Measurements from ENCODE around the gene RPS26. TPM values are rescaled to one million over a fixed set of nuclear protein-coding genes. Genes with fewer than 3 reads are reported as not detected.

Gene RPS26
- 10 to 100 TPM; 48.8 to 59.9 TPM for total RNA-seq
- 1,127 TPM for polyA plus RNA-seq

GRCh38 chr12:56041552-56042429, at the start of gene RPS26:
TSS of gene RPS26 (plus strand) at chr12:56041918. CDS start at chr12:56042167, 249 bp downstream.
- peak; percentile 85 to 96 (median 93) for DNase-seq
- Mint-ChIP-seq H3K4me1 (peaks cover 42 to 54% (median 42%) of the 10 kb centered on the region in 3 donors), H3K4me3 (peak within 1 kb of the TSS; percentile 94 to 100 (median 98)), H3K27ac (peak within 1 kb of the TSS; percentile 94 to 100 (median 98)), H3K27me3 (peaks cover 0 to 5% of the 10 kb centered on the region in 2 donors), H3K9me3 (no peaks in the 10 kb centered on the region), H3K36me3 (peaks cover 8 to 40% (median 16%) of the 10 kb centered on the region in 3 donors)
- Histone ChIP-seq H3K27ac (ENCODE audit: low read depth, low read length) (peak within 1 kb of the TSS; percentile 83), H3K27me3 (ENCODE audit: insufficient read depth, low read length, poor library complexity, severe bottlenecking) (no peaks in the 10 kb centered on the region), H3K4me3 (ENCODE audit: low read length) (peak within 1 kb of the TSS; percentile 92), H3K36me3 (ENCODE audit: insufficient read depth, low read length) (peaks cover 27% of the 10 kb centered on the region), H3K9me3 (ENCODE audit: low read length) (no peaks in the 10 kb centered on the region), H3K4me1 (ENCODE audit: insufficient read depth, low read length) (peaks cover 29% of the 10 kb centered on the region)
- ChIA-PET POLR2A (interaction anchor here (0.6 to 1.0 kb wide), 2 partner anchors 44 to 110 kb away, joined by 3 to 4 read pairs; partner anchors contain the start of gene MYL6B), CTCF (interaction anchor here (0.7 to 1.8 kb wide), 2 partner anchors 76 to 109 kb away, joined by 3 to 5 read pairs; partner anchors contain the start of gene ZC3H10)

- H3K4me3 Mint-ChIP-seq, result no peak overlapping the region
- H3K4me1 Mint-ChIP-seq, result peaks cover 7 to 14% (median 9%) of the 10 kb centered on the region in 3 donors
- peaks cover 46% of the 10 kb centered on the region for H3K36me3 ChIP-seq (ENCODE audit: insufficient read depth, low read length)
- H3K27me3 Mint-ChIP-seq, result no peaks in the 10 kb centered on the region
- CTCF ChIA-PET, result interaction anchor here (0.8 to 1.5 kb wide), 3 partner anchors 13 to 255 kb away, joined by 3 to 6 read pairs (median 3); partner anchors contain the start of gene ZC3H10
- no peaks in the 10 kb centered on the region for H3K9me3 ChIP-seq (ENCODE audit: low read length)
- POLR2A ChIA-PET, result interaction anchor here (0.6 kb wide), 1 partner anchor 44 kb away, joined by 3 read pairs; no protein-coding TSS in a partner anchor
- H3K27ac Mint-ChIP-seq, result peak overlapping the region in 3 of 8 donors; percentile 34 to 69 (median 42)
- no peak overlapping the region for H3K4me3 ChIP-seq (ENCODE audit: low read length)
- peaks cover 5% of the 10 kb centered on the region for H3K4me1 ChIP-seq (ENCODE audit: insufficient read depth, low read length)
- no peaks in the 10 kb centered on the region for H3K27me3 ChIP-seq (ENCODE audit: insufficient read depth, low read length, poor library complexity, severe bottlenecking)
- peaks cover 0 to 61% (median 20%) of the 10 kb centered on the region in 3 donors for H3K36me3 Mint-ChIP-seq
- no peak for DNase-seq
- H3K27ac ChIP-seq (ENCODE audit: low read depth, low read length), result no peak overlapping the region
- no peaks in the 10 kb centered on the region for H3K9me3 Mint-ChIP-seq
These were observed 48.4 kb upstream of the RPS26 start for GRCh38 chr12:55993230-55993853.

- H3K27ac Mint-ChIP-seq, result peak overlapping the region in 1 of 8 donors; percentile 26
These were observed 46.4 kb upstream of the RPS26 start for GRCh38 chr12:55995366-55995765.

GRCh38 chr12:55996201-55996714, 45.5 kb upstream of the RPS26 start:
- Histone ChIP-seq H3K36me3 (ENCODE audit: insufficient read depth, low read length) (peaks cover 27% of the 10 kb centered on the region), H3K4me3 (ENCODE audit: low read length) (no peak overlapping the region), H3K27me3 (ENCODE audit: insufficient read depth, low read length, poor library complexity, severe bottlenecking) (no peaks in the 10 kb centered on the region), H3K27ac (ENCODE audit: low read depth, low read length) (no peak overlapping the region), H3K9me3 (ENCODE audit: low read length) (no peaks in the 10 kb centered on the region), H3K4me1 (ENCODE audit: insufficient read depth, low read length) (peaks cover 5% of the 10 kb centered on the region)
- ChIA-PET CTCF (interaction anchor here (0.6 to 4.7 kb wide), 30 partner anchors 11 to 257 kb away, joined by 3 to 22 read pairs (median 4); partner anchors contain the start of genes DNAJC14, PA2G4, RAB5B and RNF41), POLR2A (interaction anchor here (0.8 kb wide), 1 partner anchor 10 kb away, joined by 3 read pairs; no protein-coding TSS in a partner anchor)
- peak overlapping the region in 5 of 8 donors; percentile 29 to 83 (median 78) for H3K27ac Mint-ChIP-seq
- H3K27me3 Mint-ChIP-seq, result peaks cover 0 to 5% of the 10 kb centered on the region in 2 donors
- peaks cover 11 to 14% (median 13%) of the 10 kb centered on the region in 3 donors for H3K4me1 Mint-ChIP-seq
- peak; percentile 43 to 74 (median 60) for DNase-seq
- H3K36me3 Mint-ChIP-seq, result peaks cover 0 to 35% (median 13%) of the 10 kb centered on the region in 3 donors
- no peaks in the 10 kb centered on the region for H3K9me3 Mint-ChIP-seq
- peak overlapping the region in 1 of 7 donors; percentile 37 for H3K4me3 Mint-ChIP-seq

More at GRCh38 chr12:55995366-55995765, 46.4 kb upstream of the RPS26 start:
- Mint-ChIP-seq H3K27me3 (peaks cover 0 to 5% of the 10 kb centered on the region in 2 donors), H3K4me1 (peaks cover 11 to 14% (median 13%) of the 10 kb centered on the region in 3 donors), H3K9me3 (no peaks in the 10 kb centered on the region), H3K4me3 (no peak overlapping the region), H3K36me3 (peaks cover 0 to 44% (median 18%) of the 10 kb centered on the region in 3 donors)
- DNase-seq, result no peak
- Histone ChIP-seq H3K36me3 (ENCODE audit: insufficient read depth, low read length) (peaks cover 36% of the 10 kb centered on the region), H3K27me3 (ENCODE audit: insufficient read depth, low read length, poor library complexity, severe bottlenecking) (no peaks in the 10 kb centered on the region), H3K9me3 (ENCODE audit: low read length) (no peaks in the 10 kb centered on the region), H3K4me1 (ENCODE audit: insufficient read depth, low read length) (peaks cover 5% of the 10 kb centered on the region), H3K4me3 (ENCODE audit: low read length) (no peak overlapping the region), H3K27ac (ENCODE audit: low read depth, low read length) (no peak overlapping the region)
- ChIA-PET POLR2A (interaction anchor here (0.8 kb wide), 1 partner anchor 11 kb away, joined by 3 read pairs; no protein-coding TSS in a partner anchor), CTCF (interaction anchor here (0.6 to 4.7 kb wide), 22 partner anchors 10 to 256 kb away, joined by 3 to 22 read pairs (median 4); partner anchors contain the start of genes DNAJC14, PA2G4 and RAB5B)

- Mint-ChIP-seq H3K27ac (peak within 1 kb of the TSS in 5 of 8 donors; percentile 29 to 82 (median 58)), H3K9me3 (no peaks in the 10 kb centered on the region), H3K4me3 (peak within 1 kb of the TSS in 3 of 7 donors; percentile 37 to 69 (median 44)), H3K4me1 (peaks cover 11 to 14% (median 13%) of the 10 kb centered on the region in 3 donors), H3K27me3 (peaks cover 0 to 5% of the 10 kb centered on the region in 2 donors), H3K36me3 (peaks cover 0 to 28% (median 11%) of the 10 kb centered on the region in 3 donors)
- Histone ChIP-seq H3K9me3 (ENCODE audit: low read length) (no peaks in the 10 kb centered on the region), H3K27ac (ENCODE audit: low read depth, low read length) (peak within 1 kb of the TSS; percentile 68), H3K36me3 (ENCODE audit: insufficient read depth, low read length) (peaks cover 23% of the 10 kb centered on the region), H3K4me3 (ENCODE audit: low read length) (peak within 1 kb of the TSS; percentile 17), H3K4me1 (ENCODE audit: insufficient read depth, low read length) (peaks cover 5% of the 10 kb centered on the region), H3K27me3 (ENCODE audit: insufficient read depth, low read length, poor library complexity, severe bottlenecking) (no peaks in the 10 kb centered on the region)
- CTCF ChIA-PET, result interaction anchor here (0.7 to 4.7 kb wide), 19 partner anchors 9 to 255 kb away, joined by 3 to 22 read pairs (median 4); partner anchors contain the start of genes RAB5B and RNF41
- POLR2A ChIA-PET, result interaction anchor here (0.7 to 0.9 kb wide), 2 partner anchors 44 to 114 kb away, joined by 3 read pairs; no protein-coding TSS in a partner anchor
- no peak for DNase-seq
These were observed 44.8 kb upstream of the RPS26 start, which contains the start of gene SUOX for GRCh38 chr12:55996715-55997534. TSS of gene SUOX (plus strand) at chr12:55997276. CDS start at chr12:56002222, 4,946 bp downstream.

GRCh38 chr12:55997535-55997859, 44.2 kb upstream of the RPS26 start:
- Histone ChIP-seq H3K9me3 (ENCODE audit: low read length) (no peaks in the 10 kb centered on the region), H3K27ac (ENCODE audit: low read depth, low read length) (peak overlapping the region; percentile 68), H3K4me1 (ENCODE audit: insufficient read depth, low read length) (peaks cover 5% of the 10 kb centered on the region), H3K36me3 (ENCODE audit: insufficient read depth, low read length) (peaks cover 17% of the 10 kb centered on the region), H3K27me3 (ENCODE audit: insufficient read depth, low read length, poor library complexity, severe bottlenecking) (no peaks in the 10 kb centered on the region), H3K4me3 (ENCODE audit: low read length) (no peak overlapping the region)
- Mint-ChIP-seq H3K36me3 (peaks cover 0 to 22% (median 7%) of the 10 kb centered on the region in 3 donors), H3K9me3 (no peaks in the 10 kb centered on the region), H3K27me3 (peaks cover 0 to 5% of the 10 kb centered on the region in 2 donors), H3K4me3 (peak overlapping the region in 3 of 7 donors; percentile 31 to 69 (median 44)), H3K27ac (peak overlapping the region in 1 of 8 donors; percentile 55), H3K4me1 (peaks cover 11 to 14% (median 13%) of the 10 kb centered on the region in 3 donors)
- ChIA-PET POLR2A (interaction anchor here (0.7 to 0.9 kb wide), 2 partner anchors 44 to 115 kb away, joined by 3 read pairs; no protein-coding TSS in a partner anchor), CTCF (interaction anchor here (1.1 to 4.7 kb wide), 4 partner anchors 8 to 31 kb away, joined by 4 to 22 read pairs (median 12); partner anchors contain the start of gene RAB5B)
- DNase-seq, result no peak

Data from CD8-positive, alpha-beta memory T cell (primary cell).